NCI-H226 (cell line): ENCODE measurements around the gene ITSN1.
"Not testable (repeated sequence)": the region's sequence is repeated elsewhere in the genome, so short reads cannot be mapped to it uniquely, and the experiment has no call there.

Source experiments
- DNase-seq: peaks from one replicate; pipeline ENCODE4 v3.0.0-alpha.2; 2015

The ITSN1 gene

DNA sequence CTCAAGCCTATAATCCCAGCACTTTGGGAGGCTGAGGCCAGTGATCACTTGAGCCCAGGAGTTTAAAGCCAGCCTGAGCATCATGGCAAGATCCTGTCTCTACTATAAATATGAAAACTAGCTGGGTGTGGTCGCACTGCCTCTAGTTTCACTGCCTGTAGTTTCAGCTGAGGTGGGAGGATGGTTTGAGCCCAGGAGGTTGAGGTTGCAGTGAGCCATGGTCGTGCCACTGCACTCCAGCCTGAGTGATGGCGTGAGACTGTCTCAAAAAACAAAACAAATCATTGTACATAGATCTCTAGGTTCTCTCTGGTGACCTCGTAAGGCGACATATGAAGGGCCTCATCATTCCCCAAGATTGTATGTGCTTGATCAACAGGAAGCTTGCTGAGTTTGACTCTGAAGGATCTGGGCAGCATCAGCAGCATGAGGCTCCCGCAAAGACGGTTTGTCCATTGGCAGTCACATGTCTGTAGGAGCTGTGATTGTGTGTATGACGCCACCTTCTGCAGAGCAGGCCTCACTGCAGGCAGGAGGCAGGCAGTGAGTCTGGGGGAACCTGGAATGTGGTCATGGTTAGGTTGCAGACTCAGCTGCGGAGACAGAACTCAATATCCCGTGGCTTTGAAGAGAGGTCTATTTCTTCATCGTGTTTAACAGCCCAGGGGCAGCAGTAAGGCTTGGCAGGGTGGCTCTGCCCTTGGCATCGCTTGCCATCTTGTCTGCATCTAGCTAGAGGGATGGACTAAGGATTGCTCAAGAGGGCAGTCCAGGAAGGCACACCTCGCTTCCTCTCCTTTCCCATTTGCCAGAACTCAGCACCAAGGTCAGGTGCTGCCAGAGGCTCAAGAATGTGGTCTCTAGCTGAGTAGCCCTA lies 259.3 kb downstream of the ITSN1 start:
- DNase-seq, result peak; percentile 9

DNA sequence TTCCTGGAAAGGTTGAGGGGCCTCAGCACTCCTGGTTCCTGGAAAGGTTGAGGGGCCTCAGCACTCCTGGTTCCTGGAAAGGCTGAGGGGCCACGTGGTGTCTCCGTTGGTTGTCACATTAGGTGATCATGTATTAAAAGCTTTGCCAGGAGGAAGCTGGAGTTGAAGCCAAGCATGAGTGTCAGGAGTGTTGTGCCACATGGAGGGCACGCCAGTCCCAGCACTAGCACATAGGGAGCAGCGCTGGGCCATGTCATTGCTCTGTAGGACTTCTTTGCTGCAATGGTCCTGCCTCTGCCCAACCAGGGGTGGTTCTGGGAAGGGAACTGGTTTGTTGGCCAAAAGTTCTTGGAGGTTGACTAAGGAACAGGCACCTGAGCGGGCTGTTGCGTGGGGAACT lies 260.0 kb downstream of the ITSN1 start:
- no peak for DNase-seq

DNA sequence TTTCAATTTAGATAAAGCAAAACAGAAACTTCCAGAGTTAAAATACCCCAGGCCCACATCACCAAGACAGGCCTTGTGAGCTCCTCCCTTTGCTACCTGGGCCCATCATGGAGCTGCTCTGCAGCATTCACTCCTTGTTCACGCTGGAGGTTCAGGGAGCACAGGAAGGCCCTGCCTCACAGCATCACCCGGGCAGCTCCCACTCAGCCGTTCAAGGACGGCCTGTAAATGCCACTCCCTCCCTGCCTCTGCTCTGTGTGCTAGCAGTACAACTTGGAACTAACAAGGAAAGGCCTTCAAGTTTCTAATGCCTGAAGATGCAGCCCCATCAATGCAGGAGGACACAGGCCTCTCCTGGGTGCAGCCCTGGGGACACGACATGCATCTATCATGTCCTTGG lies 261.7 kb downstream of the ITSN1 start:
- no peak for DNase-seq

DNA sequence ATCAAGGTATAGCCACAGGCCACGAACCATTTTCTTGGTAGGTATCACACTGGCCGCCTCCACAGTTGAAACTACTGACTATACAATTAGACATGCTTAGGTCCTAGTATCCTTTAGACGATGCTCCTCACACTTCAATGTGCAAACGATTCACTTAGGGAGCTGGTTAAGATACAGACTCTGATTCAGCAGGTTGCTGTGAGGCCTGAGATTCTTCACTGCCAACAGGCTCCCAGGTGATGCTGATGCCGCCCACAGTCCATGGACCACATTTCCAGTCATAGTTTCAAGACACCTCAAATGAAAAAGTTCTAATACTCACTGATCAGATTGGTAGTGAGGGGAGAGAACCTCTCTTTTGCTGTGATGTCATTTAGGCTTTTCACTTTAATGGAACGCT lies 266.5 kb downstream of the ITSN1 start:
- DNase-seq, result no peak

DNA sequence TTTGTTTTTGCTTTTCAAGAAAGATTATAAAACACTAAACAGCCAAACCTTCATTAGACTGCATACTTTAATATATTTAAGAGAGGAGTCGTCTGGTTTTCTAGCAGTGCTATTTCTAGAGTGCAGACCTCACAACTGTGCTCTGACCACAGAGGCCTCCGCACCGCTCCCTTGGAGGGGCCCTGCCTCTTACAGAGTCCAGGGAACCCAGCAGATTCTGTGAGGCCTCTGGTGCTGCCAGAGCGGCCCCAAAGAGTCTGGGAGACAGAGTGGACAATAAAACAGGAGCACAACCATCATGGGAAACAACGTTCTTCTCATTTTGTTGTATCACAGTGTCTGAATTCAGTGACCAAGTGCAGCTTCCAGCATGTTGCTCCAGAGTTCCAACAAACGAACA lies 267.5 kb downstream of the ITSN1 start:
- no peak for DNase-seq

DNA sequence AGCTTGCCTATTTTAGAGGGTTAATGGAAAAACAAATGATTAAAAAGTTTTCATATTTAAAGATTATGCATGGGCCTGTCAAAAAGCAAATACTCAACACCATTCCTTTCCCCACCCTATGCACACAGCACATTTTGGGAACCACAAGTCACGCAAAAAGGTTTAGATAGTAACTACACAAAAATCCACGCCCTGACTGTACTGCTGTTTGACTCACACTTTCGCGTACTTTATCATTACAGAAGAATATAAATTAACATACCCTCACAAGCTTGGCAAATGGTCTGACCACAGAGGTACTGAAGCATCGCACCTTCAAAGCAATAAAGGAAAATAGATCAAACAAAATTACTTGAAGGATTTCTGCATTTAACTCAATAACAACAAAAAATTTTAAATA lies 271.9 kb downstream of the ITSN1 start:
- DNase-seq, result no peak

DNA sequence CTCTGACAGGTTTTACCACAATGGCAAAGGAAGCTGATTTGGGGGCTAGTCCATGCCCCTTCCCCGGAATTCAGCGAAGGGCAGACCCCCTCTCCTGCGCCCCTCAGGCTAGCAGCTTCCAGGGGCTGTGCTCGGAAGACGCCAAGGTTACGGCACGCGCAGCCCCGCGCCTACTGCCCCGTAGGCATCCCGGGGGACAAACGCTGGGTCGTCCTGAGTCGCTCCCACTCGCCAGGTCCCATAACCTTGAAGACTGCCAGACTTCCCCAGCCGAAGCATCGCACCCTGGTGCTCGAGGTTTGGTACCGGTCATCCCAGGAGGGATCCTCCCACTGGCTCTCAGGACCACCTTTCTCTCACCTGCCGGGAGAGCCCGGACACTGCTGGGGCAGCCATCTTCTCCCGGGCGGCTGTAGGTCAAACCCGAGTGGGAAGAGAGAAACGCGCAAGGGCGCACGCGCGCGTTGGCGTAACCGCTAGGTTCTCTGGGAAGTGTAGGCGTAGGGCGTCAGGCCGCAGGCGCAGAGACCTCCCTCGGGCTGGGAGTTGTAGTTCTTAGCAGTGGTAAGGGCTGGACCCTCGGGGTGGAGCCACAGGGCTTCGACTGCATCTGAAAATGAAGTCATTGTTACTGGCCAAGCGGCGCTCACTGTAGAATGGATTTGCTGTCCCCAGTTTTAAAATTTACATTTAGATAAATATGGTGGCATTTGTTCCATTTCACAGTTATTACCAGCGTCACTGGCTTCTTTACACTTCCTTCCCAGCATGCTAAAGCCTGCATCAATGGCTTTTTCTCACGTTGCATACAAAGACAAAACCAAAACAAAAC lies 273.3 kb downstream of the ITSN1 start, which contains the start of gene ATP5PO:
ATP5PO (minus strand) TSS at position 437 of the 832 bp plus-strand sequence; CDS start at position 396, 41 bp downstream.
- DNase-seq, result peak; percentile 94

DNA sequence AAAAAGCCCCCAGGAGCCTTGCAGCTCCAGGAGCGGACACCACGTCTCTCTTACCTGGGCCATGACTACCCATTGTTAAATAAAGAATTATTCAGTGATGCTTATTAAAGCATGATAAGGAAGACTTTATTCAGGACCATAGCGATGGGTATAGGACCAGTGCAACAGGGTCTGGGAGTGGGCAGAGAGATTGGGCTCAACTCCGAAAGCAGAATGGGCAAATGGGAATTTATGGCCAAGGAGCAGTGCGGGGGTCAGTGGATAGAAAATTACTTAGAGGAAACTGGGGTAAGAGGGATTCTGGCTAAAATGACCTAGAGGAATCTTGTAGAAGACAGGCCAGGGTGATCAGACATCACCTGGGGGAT lies 273.9 kb downstream of the ITSN1 start:
- DNase-seq, result no peak

DNA sequence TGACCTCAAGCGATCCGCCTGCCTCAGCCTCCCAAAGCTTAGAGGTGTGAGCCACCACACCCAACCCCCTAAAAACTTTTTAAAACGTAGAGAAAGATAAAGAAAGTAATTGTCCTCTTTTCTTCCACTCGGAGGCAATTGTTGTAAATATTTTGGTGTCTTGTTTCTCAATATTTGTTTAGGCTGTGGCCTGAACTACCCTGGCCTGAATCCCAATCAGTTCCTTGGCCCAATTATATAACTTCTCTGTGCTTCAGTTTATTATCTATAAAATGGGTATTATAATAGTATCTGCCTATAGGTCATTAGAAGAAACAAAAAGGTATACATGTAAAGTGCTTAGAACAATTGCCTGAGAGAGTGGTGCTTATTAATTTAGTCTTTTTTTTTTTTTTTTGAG lies 275.1 kb downstream of the ITSN1 start:
- DNase-seq, result no peak

DNA sequence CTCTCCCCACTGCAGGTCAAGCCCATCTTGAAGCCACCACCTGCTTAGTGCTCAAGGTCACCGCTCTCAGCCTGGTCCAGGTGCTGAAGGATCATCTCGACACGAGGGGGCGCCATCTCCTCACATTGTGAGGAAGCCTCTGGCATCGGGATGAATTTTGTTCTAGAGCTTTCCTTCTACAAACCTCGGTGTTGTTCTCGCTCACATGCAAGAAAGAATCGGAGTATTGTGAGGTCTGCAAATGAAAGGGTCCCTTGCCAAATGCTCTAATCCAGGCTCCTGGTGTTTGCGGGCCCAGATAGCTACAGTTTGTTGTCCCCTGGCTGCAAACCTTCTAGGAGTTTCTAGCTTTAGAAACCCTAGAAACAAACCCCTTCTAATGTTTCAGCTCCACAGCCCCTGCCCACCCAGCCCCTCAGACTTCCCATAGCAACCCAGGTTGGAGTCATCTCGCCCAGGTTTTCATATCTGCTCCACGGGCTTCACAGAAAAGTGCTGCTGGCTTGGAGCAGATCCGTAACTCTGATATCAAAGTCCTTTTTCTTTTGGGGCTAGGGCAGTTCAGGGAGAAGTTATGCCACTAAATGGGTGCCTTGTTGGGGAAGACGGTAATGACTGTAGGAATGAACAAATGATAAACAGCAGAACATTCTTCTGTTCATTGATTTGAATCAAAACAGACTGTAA lies 281.9 kb downstream of the ITSN1 start:
- DNase-seq, result peak; percentile 57

DNA sequence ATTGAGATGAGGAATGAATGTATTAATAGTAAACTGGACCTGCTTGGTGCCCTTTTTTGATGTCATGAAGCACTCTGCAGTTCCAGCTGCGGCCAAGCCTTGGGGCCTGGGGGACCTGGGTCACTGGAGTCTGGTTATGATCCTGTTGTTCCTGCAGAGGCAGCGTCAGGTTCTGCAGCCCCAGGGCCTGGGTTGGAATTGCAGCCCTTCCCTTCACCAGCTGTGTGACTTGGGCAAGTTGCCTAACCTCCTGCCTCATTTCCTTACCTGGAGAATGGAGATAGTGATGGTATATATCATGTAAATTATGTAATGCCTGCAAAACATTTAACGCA lies 282.4 kb downstream of the ITSN1 start:
- DNase-seq, result peak; percentile 11

DNA sequence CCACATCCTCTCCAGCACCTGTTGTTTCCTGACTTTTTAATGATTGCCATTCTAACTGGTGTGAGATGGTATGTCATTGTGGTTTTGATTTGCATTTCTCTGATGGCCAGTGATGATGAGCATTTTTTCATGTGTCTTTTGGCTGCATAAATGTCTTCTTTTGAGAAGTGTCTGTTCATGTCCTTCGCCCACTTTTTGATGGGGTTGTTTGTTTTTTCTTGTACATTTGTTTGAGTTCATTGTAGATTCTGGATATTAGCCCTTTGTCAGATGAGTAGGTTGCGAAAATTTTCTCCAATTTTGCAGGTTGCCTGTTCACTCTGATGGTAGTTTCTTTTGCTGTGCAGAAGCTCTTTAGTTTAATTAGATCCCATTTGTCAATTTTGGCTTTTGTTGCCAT lies 283.9 kb downstream of the ITSN1 start:
- DNase-seq, result not testable (repeated sequence)

DNA sequence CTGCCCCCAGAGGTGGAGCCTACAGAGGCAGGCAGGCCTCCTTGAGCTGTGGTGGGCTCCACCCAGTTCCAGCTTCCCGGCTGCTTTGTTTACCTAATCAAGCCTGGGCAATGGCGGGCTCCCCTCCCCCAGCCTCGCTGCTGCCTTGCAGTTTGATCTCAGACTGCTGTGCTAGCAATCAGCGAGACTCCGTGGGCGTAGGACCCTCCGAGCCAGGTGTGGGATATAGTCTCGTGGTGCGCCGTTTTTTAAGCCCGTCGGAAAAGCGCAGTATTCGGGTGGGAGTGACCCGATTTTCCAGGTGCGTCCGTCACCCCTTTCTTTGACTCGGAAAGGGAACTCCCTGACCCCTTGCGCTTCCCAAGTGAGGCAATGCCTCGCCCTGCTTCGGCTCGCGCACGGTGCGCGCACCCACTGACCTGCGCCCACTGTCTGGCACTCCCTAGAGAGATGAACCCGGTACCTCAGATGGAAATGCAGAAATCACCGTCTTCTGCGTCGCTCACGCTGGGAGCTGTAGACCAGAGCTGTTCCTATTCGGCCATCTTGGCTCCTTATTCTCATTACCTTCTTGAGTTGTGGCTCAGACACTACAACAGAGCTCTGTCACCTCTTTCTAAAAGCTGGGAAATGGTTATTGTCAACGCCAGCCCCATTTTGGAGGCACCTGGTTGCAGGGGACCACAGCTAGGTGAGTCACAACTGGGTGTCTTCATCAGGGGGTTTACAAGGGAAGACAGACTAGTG lies 288.9 kb downstream of the ITSN1 start:
- DNase-seq, result not testable (repeated sequence)

DNA sequence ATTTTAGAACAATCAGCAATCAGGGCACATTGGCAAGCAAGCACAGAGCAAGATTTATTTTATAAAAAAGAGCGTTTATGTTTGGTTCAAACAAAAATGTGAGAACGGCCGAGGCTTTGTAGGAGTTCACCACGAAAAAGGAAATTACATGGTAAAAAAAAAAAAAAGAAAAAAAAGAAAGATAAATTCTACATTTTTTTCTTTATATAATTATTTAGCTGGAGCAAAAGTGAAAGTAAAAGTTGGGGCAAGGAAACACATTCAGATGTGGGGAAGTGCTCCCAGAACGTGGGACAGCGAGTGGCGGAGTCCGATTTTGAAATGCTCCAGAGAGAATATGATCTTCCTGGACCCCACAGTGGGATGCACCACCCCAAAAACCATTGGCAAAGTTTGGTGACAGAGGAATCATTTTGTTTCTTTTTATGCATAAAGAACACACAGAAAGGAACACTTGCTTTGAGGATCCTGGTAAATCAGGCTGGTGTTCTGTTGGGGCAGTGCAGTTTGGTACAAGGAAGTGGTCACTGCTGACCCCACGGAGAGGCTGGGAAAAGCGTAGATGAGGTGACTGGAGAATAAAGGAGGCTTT lies 289.6 kb downstream of the ITSN1 start:
- DNase-seq, result no peak

DNA sequence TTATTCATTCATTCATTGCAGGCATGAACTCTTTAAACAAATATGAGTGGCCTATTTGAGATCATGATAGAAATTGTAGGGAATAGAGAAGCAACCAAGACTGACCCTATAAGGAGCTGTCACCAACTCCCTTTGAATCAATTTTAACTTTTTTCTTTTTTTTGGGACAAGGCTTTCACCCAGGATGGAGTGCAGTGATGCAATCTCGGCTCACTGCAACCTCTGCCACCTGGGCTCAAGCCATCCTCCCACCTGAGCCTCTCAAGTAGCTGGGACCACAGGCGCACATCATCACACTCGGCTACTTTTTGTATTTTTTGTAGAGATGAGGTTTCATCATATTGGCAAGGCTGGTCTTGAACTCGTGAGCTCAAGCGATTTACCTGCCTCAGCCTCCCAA lies 290.4 kb downstream of the ITSN1 start:
- DNase-seq, result no peak

DNA sequence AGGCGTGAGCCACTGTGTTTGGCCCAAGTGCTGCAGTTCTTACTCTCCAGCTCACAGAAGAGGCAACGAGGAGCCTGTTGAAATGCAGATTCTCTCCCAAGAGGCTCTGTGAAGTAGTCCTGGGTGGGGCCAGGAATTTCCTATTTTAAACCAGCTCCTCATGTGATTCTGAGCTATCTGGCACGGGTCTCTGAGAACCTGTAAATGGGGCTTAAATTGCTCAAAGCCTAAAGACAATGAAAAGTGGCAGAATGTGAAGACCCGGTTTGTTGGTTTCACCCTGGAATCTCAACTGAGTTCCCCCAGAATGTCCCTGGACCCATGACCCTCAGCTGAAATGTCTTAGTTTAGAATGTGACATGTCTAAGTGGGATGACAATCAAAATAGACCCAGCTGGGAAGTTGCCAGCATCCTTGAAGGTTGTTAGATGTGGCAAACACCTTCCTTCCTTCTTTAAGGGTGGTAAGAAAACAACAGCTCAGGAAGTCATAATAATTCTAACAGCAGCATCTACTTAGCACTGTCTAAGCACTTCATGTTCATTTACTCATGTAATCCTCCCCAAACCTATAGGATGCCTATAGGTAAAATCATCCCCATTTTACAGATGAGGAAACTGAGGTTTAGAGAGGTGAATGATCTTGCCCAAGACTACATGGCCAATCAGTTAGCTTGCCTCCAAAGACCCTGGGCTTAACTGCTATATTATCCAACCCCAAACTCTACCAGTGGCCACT lies 294.2 kb downstream of the ITSN1 start:
- no peak for DNase-seq

DNA sequence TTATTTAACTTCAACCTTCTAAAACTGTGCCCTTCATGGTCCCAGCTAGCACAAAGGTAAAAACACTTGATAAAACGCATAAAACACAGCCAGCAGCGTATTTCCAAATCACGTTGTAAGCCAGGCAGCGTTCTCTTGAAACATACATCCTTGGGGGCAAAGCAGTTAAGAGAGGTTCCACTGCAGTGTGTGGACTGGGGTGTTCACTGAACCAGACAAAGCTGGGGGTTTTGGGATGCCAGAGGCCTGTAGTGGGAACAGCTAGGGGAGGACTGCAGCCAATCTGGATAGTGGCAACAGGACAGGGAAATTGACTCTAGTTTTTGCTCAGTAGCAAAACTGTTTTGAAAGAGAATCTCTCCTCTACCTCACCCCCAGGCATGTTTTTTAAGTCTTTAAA lies 294.8 kb downstream of the ITSN1 start:
- no peak for DNase-seq

DNA sequence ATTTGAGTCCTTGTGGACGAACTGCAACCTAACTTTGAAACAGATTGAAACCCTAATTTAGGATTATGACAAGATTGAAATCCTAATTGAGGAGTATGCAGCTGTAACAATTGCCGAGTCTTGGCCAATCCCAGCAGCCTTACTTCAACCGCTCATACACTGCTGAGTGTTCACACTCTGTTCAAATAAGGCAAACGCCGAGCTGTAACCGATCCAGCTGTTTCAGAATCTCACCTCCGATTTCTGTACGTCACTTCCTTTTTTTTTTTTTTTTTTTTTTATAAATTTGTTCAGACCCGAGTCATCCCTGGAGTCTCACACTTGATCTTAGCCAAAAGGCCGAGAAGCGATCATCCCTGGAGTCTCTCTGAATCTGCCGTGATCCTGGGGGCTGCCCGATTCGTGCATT lies 295.6 kb downstream of the ITSN1 start:
- DNase-seq, result no peak

DNA sequence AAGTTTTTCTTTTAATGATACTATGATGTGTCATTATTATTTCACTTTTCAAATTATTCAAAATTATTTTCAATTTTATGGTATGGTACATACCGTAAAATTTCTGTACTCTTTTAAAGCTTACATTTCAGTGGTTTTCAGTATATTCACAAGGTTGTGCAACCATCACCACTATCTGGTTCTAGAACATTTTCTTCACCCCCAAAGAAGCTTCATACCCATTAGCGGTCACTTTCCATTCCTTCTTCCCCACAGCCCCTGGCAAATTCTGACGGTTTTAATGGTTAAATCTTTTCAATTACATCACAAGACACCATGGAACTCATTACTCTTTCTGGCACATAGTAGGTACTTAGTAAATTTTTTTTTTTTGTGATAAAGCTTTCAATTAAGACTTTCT lies 296.1 kb downstream of the ITSN1 start:
- no peak for DNase-seq

DNA sequence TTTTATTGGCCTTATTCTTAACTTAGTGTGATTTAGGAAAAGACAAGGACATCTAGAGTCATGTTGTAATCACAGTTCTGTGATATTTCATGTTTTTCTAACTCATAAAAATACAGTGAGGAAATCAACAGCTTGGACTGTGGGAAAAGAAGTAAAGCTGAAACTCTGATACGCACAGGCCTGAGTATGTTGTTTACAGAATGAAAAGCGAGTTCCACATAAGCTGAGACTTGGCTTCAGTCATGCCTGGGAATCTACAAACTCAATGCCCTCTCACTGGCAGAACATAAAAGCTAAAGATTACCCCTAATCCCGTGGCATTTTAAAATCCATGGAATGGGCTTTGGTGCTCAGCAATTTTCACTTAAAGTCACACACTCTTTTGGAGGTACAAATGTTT lies 296.9 kb downstream of the ITSN1 start:
- DNase-seq, result no peak

DNA sequence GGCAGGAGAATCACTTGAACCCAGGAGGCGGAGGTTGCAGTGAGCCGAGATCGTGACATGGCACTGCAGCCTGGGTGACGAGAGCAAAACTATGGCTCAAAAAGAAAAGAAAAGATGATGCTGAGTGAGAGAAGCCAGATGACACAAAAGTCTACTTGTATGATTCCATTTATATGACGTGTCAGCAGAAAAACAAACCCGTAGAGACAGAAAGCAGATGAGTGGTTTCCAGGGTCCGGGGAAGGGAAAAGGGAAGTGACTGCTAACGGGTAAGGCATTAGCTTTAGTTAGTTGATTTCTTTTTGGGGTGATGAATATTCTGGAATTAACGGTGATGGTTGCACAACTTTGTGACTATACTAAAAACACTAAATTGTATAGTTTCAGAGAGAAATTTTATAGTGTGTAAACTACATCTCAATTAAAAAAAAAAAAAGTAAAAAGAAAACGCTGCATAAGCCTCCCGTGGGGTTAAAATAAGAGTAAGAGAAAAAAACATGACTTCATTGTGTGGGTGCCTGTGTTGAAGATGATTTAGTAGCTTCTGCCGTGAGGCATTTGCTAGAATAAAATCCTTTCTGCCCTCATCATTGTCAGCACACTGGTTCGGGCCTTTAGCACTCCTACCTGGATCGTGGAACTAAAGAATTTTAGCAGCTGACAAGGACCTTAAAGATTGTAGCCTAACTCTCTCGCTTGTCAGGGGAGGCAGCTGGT lies 298.0 kb downstream of the ITSN1 start:
- no peak for DNase-seq
